GM12878 (cell line): ENCODE data around the gene PRR5. TPM values are rescaled to one million over a fixed set of nuclear protein-coding genes. Genes with fewer than 3 reads are reported as not detected.

Experiments used
- ATAC-seq: fragments of 200-7000 bp; cut with Tn5 transposase; 3 replicates; pipeline ENCODE4 v1.9.1; 2020; ENCODE audit warnings: mild to moderate bottlenecking, moderate library complexity
- BruUV-seq: library from RNA; stranded (reverse); fragments of 400-500 nt; replicated peaks from 2 replicates; lab custom pipeline; 2021; lab: Mats Ljungman, UMichigan
- CTCF ChIA-PET: fragments of 300-600 bp; sonication (Branson Sonifier 250); formaldehyde crosslinking; extraction: SDS; loops from one replicate; lab custom pipeline; 2021; ENCODE audit warnings: inconsistent platforms; lab: Yijun Ruan, JAX
- POLR2A ChIA-PET: fragments of 350-600 bp; formaldehyde crosslinking; extraction: SDS; loops from one replicate; lab custom pipeline; 2021; ENCODE audit warnings: inconsistent platforms; lab: Charles Lee
- RAD21 ChIA-PET: fragments of 300-600 bp; sonication (Branson Sonifier 250); formaldehyde crosslinking; loops from one replicate; lab custom pipeline; 2023; ENCODE audit warnings: antibody characterized with exemption; ENCODE audit not compliant: unreplicated experiment; lab: Charles Lee
- SMC1A ChIA-PET: fragments of 300-600 bp; sonication (Branson Sonifier 250); formaldehyde crosslinking; loops from one replicate; lab custom pipeline; 2023; ENCODE audit not compliant: unreplicated experiment, uncharacterized antibody; lab: Charles Lee
- DNase-seq: peaks from one replicate; pipeline ENCODE4 v3.0.0-alpha.2; 2011; ENCODE audit warnings: low read depth, low spot score
- FAIRE-seq: peaks from 3 replicates; lab custom pipeline; 2011; peaks lifted over from hg19 to GRCh38; lab: Jason Lieb, UNC
- H2AFZ ChIP-seq: 2 replicates; pipeline ENCODE4 v1.6.0; 2011; ENCODE audit warnings: low read depth, low read length, control low read depth; ENCODE audit not compliant: control insufficient read depth
- H3K27ac ChIP-seq: 2 replicates; pipeline ENCODE4 v1.5.1; 2011; ENCODE audit warnings: control low read depth; ENCODE audit not compliant: control insufficient read depth, insufficient read depth
- H3K27me3 ChIP-seq, 2 experiments: replicated peaks in 1 of 2; 2 replicates each; pipeline versions ENCODE4 v1.6.0 to v1.6.1; 2011; ENCODE audit warnings: low read length in 1 of 2; ENCODE audit not compliant: control insufficient read depth in 2 of 2, insufficient read depth in 2 of 2
- H3K36me3 ChIP-seq, 2 experiments: 2 replicates each; pipeline ENCODE4 v1.5.1; 2011; ENCODE audit warnings: low read length in 1 of 2; ENCODE audit not compliant: control insufficient read depth in 2 of 2, insufficient read depth in 2 of 2
- H3K4me1 ChIP-seq: 2 replicates; pipeline ENCODE4 v1.6.1; 2011; ENCODE audit warnings: mild to moderate bottlenecking, low read length, moderate library complexity, mixed read lengths; ENCODE audit not compliant: control insufficient read depth, insufficient read depth
- H3K4me2 ChIP-seq: 2 replicates; pipeline ENCODE4 v1.6.0; 2011; ENCODE audit warnings: control low read depth; ENCODE audit not compliant: control insufficient read depth, insufficient read depth
- H3K4me3 ChIP-seq: fragments of 200-600 bp; sonication (generic); 2 replicates; pipeline ENCODE4 v1.5.1; 2016
- H3K79me2 ChIP-seq: 2 replicates; pipeline ENCODE4 v1.6.0; 2011; ENCODE audit warnings: low read length; ENCODE audit not compliant: control insufficient read depth, insufficient read depth
- H3K9ac ChIP-seq: 2 replicates; pipeline ENCODE4 v1.8.0; 2011; ENCODE audit warnings: low read length, control low read depth, mixed read lengths; ENCODE audit not compliant: control insufficient read depth, insufficient read depth
- H3K9me3 ChIP-seq: replicated peaks from 3 replicates; pipeline ENCODE4 v1.5.1; 2011; ENCODE audit warnings: mild to moderate bottlenecking, low read length; ENCODE audit not compliant: control insufficient read depth, insufficient read depth
- H4K20me1 ChIP-seq: 2 replicates; pipeline ENCODE4 v1.6.0; 2011; ENCODE audit not compliant: control insufficient read depth, insufficient read depth
- BHLHE40 ChIP-seq, 2 experiments: fragments of 450-650 bp in 1 of 2; IDR thresholded peaks; 2 replicates each; pipeline ENCODE4 v1.6.1; 2011 to 2017; ENCODE audit warnings: low read depth in 2 of 2, borderline replicate concordance in 1 of 2, improper control_type of control experiment in 1 of 2, low read length in 1 of 2, mild to moderate bottlenecking in 1 of 2
- IRF4 ChIP-seq: IDR thresholded peaks from 2 replicates; pipeline ENCODE4 v1.6.1; 2011; ENCODE audit warnings: low read depth, low read length
- IRF5 ChIP-seq: fragments of 450-650 bp; IDR thresholded peaks from 2 replicates; pipeline ENCODE4 v1.6.1; 2017; ENCODE audit warnings: borderline replicate concordance
- MTA2 ChIP-seq: fragments of 450-650 bp; IDR thresholded peaks from 2 replicates; pipeline ENCODE4 v1.6.1; 2016; ENCODE audit warnings: low read depth, mild to moderate bottlenecking, moderate library complexity
- MYC ChIP-seq: IDR thresholded peaks from 2 replicates; pipeline ENCODE4 v1.6.1; 2011; ENCODE audit warnings: mild to moderate bottlenecking, low read length, moderate library complexity, inconsistent platforms; ENCODE audit not compliant: insufficient read depth, insufficient replicate concordance, insufficient read length, severe bottlenecking
- NKRF ChIP-seq: fragments of 450-650 bp; conservative IDR thresholded peaks from 2 replicates; pipeline ENCODE4 v1.6.1; 2017; ENCODE audit warnings: mild to moderate bottlenecking, moderate library complexity
- NR2C2 ChIP-seq: IDR thresholded peaks from 2 replicates; pipeline ENCODE4 v1.6.1; 2011; ENCODE audit warnings: borderline replicate concordance, low read depth; ENCODE audit not compliant: control insufficient read depth, insufficient read length
- RELB ChIP-seq: fragments of 450-650 bp; IDR thresholded peaks from 2 replicates; pipeline ENCODE4 v1.6.1; 2017; ENCODE audit warnings: low read depth, mild to moderate bottlenecking, moderate library complexity
- RFX5 ChIP-seq: IDR thresholded peaks from 2 replicates; pipeline ENCODE4 v1.6.1; 2011; ENCODE audit warnings: low read depth, low read length, improper control_type of control experiment
- SREBF2 ChIP-seq: IDR thresholded peaks from 2 replicates; pipeline ENCODE4 v1.6.1; 2012; ENCODE audit warnings: mild to moderate bottlenecking, low read length
- STAT1 ChIP-seq: fragments of 450-650 bp; conservative IDR thresholded peaks from 2 replicates; pipeline ENCODE4 v1.6.1; 2014; ENCODE audit warnings: antibody characterized with exemption, mild to moderate bottlenecking
- STAT3 ChIP-seq: IDR thresholded peaks from 2 replicates; pipeline ENCODE4 v1.6.1; 2011; ENCODE audit warnings: low read depth, low read length, improper control_type of control experiment
- TCF3 ChIP-seq: IDR thresholded peaks from 2 replicates; pipeline ENCODE4 v1.6.1; 2012; ENCODE audit warnings: low read depth, mild to moderate bottlenecking, low read length, borderline replicate concordance; ENCODE audit not compliant: insufficient read depth
- TCF7 ChIP-seq: IDR thresholded peaks from 2 replicates; pipeline ENCODE4 v1.6.1; 2014; ENCODE audit warnings: antibody characterized with exemption, borderline replicate concordance
- WRNIP1 ChIP-seq: IDR thresholded peaks from 2 replicates; pipeline ENCODE4 v1.6.1; 2011; ENCODE audit warnings: low read depth, low read length, improper control_type of control experiment, borderline replicate concordance
- ZBTB33 ChIP-seq: fragments of 450-650 bp; IDR thresholded peaks from 2 replicates; pipeline ENCODE4 v1.6.1; 2017; ENCODE audit warnings: mild to moderate bottlenecking
- ZSCAN29 ChIP-seq: fragments of 450-650 bp; IDR thresholded peaks from 2 replicates; pipeline ENCODE4 v1.6.1; 2017; ENCODE audit warnings: mild to moderate bottlenecking, moderate library complexity
- WGBS: methylation state at CpG from one replicate; pipeline ENCODE4 v1.1.6; 2016; ENCODE audit warnings: low lambda C conversion rate; ENCODE audit not compliant: insufficient replicate concordance, insufficient coverage; ENCODE audit errors: missing lambda C conversion rate; 5-methylcytosine and 5-hydroxymethylcytosine counted together
- in situ Hi-C: fragments of 300-500 bp; cut with MboI; formaldehyde crosslinking; loops from 9 replicates; pipeline ENCODE4 v1.14.3; 2018; ENCODE audit warnings: mixed read lengths
- intact Hi-C: fragments of 100-400 bp; cut with micrococcal nuclease; formaldehyde crosslinking; loops from one replicate; pipeline ENCODE4 v1.14.2; 2022; ENCODE audit not compliant: unreplicated experiment
- polyA plus RNA-seq, 11 experiments: library from polyadenylated mRNA; depleted of rRNA in 4 of 11; unstranded in 6 of 11; stranded (reverse) in 5 of 11; fragments of >200 nt; fragmentation: Nextera tagmentation in 4 of 11; fragmentation: Illumina TruSeq in 1 of 11; extraction: Ambion mirVana in 4 of 11; extraction: Trizol in 1 of 11; gene quantifications; 1 replicate in 1 of 11; 2 replicates in 10 of 11; pipeline versions ENCODE4 v1.2.1 to v1.2.3, GENCODE V29; 2011 to 2016; ENCODE audit warnings: inconsistent platforms in 2 of 11, missing spikeins in 2 of 11, low read depth in 1 of 11
- total RNA-seq, 4 experiments: library from RNA; depleted of rRNA in 3 of 4; stranded (reverse); fragments of >200 nt in 3 of 4; fragmentation: Illumina TruSeq in 1 of 4; extraction: Trizol in 1 of 4; gene quantifications; 2 replicates each; pipeline versions ENCODE4 v1.2.1 to v1.2.3, GENCODE V29; 2013 to 2021

Gene PRR5
- total and polyA plus RNA-seq, 10 of the 15 experiments (the other 5 are each of a cell fraction or from before 2014, with no cell fraction given): 0.03 to 9.4 (median 1.5) TPM

GRCh38 chr22:44786610-44787009, 84.6 kb downstream of the PRR5 start:
- CTCF ChIA-PET: no interaction called here
- Histone ChIP-seq H4K20me1 (no peaks in the 10 kb centered on the region), H3K36me3 (no peaks in the 10 kb centered on the region)
- POLR2A ChIA-PET: no interaction called here
- intact Hi-C loops: no loop called here
- TF ChIP-seq MTA2: no peak
- TF ChIP-seq SREBF2: no peak
- TF ChIP-seq WRNIP1: no peak
- no peak for TF ChIP-seq STAT3
- TF ChIP-seq STAT1: no peak
- TF ChIP-seq TCF7: no peak
- TF ChIP-seq IRF4: no peak
- no peak for TF ChIP-seq MYC
- no peak for TF ChIP-seq ZSCAN29
- TF ChIP-seq ZBTB33: no peak
- TF ChIP-seq IRF5: no peak
- no peak for TF ChIP-seq NKRF
- no peak for TF ChIP-seq BHLHE40 (IDR thresholded peaks at IDR 0.05; ENCODE audit: borderline replicate concordance in 1 of 2, low read depth in 2 of 2, low read length in 1 of 2)
- TF ChIP-seq NR2C2: no peak
- no peak for TF ChIP-seq TCF3
- TF ChIP-seq RELB: no peak
- no peak for TF ChIP-seq RFX5
- TF ChIP-seq, all 136 proteins: peak for 0
- Histone ChIP-seq H3K79me2 (no peaks in the 10 kb centered on the region), H3K4me2 (no peak overlapping the region), H3K9me3 (no peaks in the 10 kb centered on the region), H2AFZ (no peak overlapping the region), H3K4me3 (no peak overlapping the region), H3K27ac (no peak overlapping the region), H3K9ac (no peak overlapping the region), H3K27me3 (no peaks in the 10 kb centered on the region; a peak in 1 of 4 replicates), H3K4me1 (no peaks in the 10 kb centered on the region)
- FAIRE-seq (no peak), DNase-seq (no peak), ATAC-seq (no peak)
- in situ Hi-C loops: no loop called here
- WGBS: 16% methylated on average over 7 of the region's 7 CpGs
- RAD21 ChIA-PET: no interaction called here
- no TSS peak for BruUV-seq
- SMC1A ChIA-PET: no interaction called here
